Dedifferentiated amniotic fluid mesenchymal stem cell (primary cell): ENCODE results near the gene CADPS2.

Experiments
- DNase-seq: peaks from one replicate; pipeline ENCODE4 v3.0.0-alpha.2; 2016; ENCODE audit errors: extremely low spot score

The CADPS2 gene

GRCh38 chr7:122311734-122312450 lies 574.4 kb downstream of the CADPS2 start:
- DNase-seq: no peak

- no peak for DNase-seq
Measured at GRCh38 chr7:122311050-122311700, 575.1 kb downstream of the CADPS2 start.

- DNase-seq: no peak
Measured at GRCh38 chr7:122310119-122311021, 575.9 kb downstream of the CADPS2 start.

GRCh38 chr7:122309421-122309820 lies 576.8 kb downstream of the CADPS2 start:
- no peak for DNase-seq

GRCh38 chr7:122307228-122307621 lies 579.0 kb downstream of the CADPS2 start:
- no peak for DNase-seq

GRCh38 chr7:122306320-122307227 lies 579.7 kb downstream of the CADPS2 start:
- DNase-seq: no peak

- no peak for DNase-seq
Measured at GRCh38 chr7:122305475-122306319, 580.6 kb downstream of the CADPS2 start.

- DNase-seq: no peak
Measured at GRCh38 chr7:122304996-122305421, 581.3 kb downstream of the CADPS2 start.

- no peak for DNase-seq
Measured at GRCh38 chr7:122304319-122304975, 581.8 kb downstream of the CADPS2 start, which contains the start of gene FEZF1. TSS of gene FEZF1 (minus strand) at chr7:122304750. CDS start at chr7:122304437, 313 bp downstream.

- no peak for DNase-seq
Measured at GRCh38 chr7:122303531-122304318, 582.5 kb downstream of the CADPS2 start.

- DNase-seq: no peak
Measured at GRCh38 chr7:122302761-122303530, 583.3 kb downstream of the CADPS2 start.

GRCh38 chr7:122301858-122302760 lies 584.2 kb downstream of the CADPS2 start:
- no peak for DNase-seq

- DNase-seq: no peak
Measured at GRCh38 chr7:122300956-122301833, 585.1 kb downstream of the CADPS2 start.

GRCh38 chr7:122300211-122300932 lies 585.9 kb downstream of the CADPS2 start:
- DNase-seq: no peak

- no peak for DNase-seq
Measured at GRCh38 chr7:122299624-122300210, 586.5 kb downstream of the CADPS2 start.
